PFSK-1 (cell line): ENCODE results near the gene KIAA2012.

Experiments used
- FOXP2 ChIP-seq: optimal IDR thresholded peaks from 2 replicates; pipeline ENCODE3; 2011; ENCODE audit warnings: borderline replicate concordance, control low read depth, inconsistent platforms; ENCODE audit not compliant: insufficient read depth; ENCODE audit errors: extremely low read length, extremely low read depth
- POLR2AphosphoS5 ChIP-seq: IDR thresholded peaks from 2 replicates; pipeline ENCODE4 v1.6.1; 2012; ENCODE audit warnings: low read depth, mild to moderate bottlenecking, control low read depth, low read length, moderate library complexity
- REST ChIP-seq, 2 experiments: IDR thresholded peaks; 2 replicates each; pipeline versions ENCODE4 v1.6.1 to v1.8.0; 2011 to 2012; ENCODE audit warnings: low read depth in 2 of 2, low read length in 2 of 2, control low read depth in 1 of 2, inconsistent platforms in 1 of 2, mild to moderate bottlenecking in 1 of 2, moderate library complexity in 1 of 2; ENCODE audit not compliant: insufficient read depth in 1 of 2
- TAF1 ChIP-seq: IDR thresholded peaks from 2 replicates; pipeline ENCODE4 v1.6.1; 2012; ENCODE audit warnings: low read length, control low read depth, borderline replicate concordance; ENCODE audit not compliant: insufficient read depth

- TF ChIP-seq TAF1 (no peak), POLR2AphosphoS5 (no peak), FOXP2 (no peak), REST (IDR thresholded peaks at IDR 0.05; ENCODE audit: insufficient read depth in 1 of 2, low read depth in 2 of 2, low read length in 2 of 2) (no peak)
Observed at GRCh38 chr2:202149936-202150335, 76.9 kb downstream of the KIAA2012 start.
